Astrocyte of the spinal cord (primary cell): ENCODE measurements around the gene ANKEF1.

Experiments used
- DNase-seq: peaks from one replicate; pipeline ENCODE4 v3.0.0; 2011; ENCODE audit warnings: low read depth, low spot score
- H3K4me3 ChIP-seq: 2 replicates; pipeline ENCODE4 v1.5.1; 2011; ENCODE audit warnings: low read depth, mild to moderate bottlenecking, low read length, moderate library complexity
- CTCF ChIP-seq: IDR thresholded peaks from 2 replicates; pipeline ENCODE4 v1.5.1; 2012; ENCODE audit warnings: low read depth, mild to moderate bottlenecking, low read length, inconsistent platforms
- in situ Hi-C: cut with HindIII; loops from 2 replicates; pipeline ENCODE4 v1.10.0; 2017; ENCODE audit warnings: low sequenced_read_pairs

The ANKEF1 gene

GRCh38 chr20:10006447-10007090 is 28.2 kb upstream of the ANKEF1 start:
- no peak for TF ChIP-seq CTCF
- no peak overlapping the region for H3K4me3 ChIP-seq
- in situ Hi-C loops: no loop called here
- no peak for DNase-seq

GRCh38 chr20:10007158-10007557 is 27.6 kb upstream of the ANKEF1 start:
- DNase-seq: no peak
- in situ Hi-C loops: no loop called here
- H3K4me3 ChIP-seq: no peak overlapping the region
- TF ChIP-seq CTCF: no peak

- no peak overlapping the region for H3K4me3 ChIP-seq
- no peak for TF ChIP-seq CTCF
- DNase-seq: no peak
- in situ Hi-C loops: no loop called here
Measured at GRCh38 chr20:10007747-10008146, 27.0 kb upstream of the ANKEF1 start.

- TF ChIP-seq CTCF: no peak
- no peak overlapping the region for H3K4me3 ChIP-seq
- in situ Hi-C loops: no loop called here
- DNase-seq: no peak
Measured at GRCh38 chr20:10012464-10012863, 22.3 kb upstream of the ANKEF1 start.

GRCh38 chr20:10014431-10014830 is 20.4 kb upstream of the ANKEF1 start:
- in situ Hi-C loops: no loop called here
- DNase-seq: no peak
- no peak overlapping the region for H3K4me3 ChIP-seq
- no peak for TF ChIP-seq CTCF

GRCh38 chr20:10020937-10021336 is 13.8 kb upstream of the ANKEF1 start:
- DNase-seq: no peak
- no peak overlapping the region for H3K4me3 ChIP-seq
- TF ChIP-seq CTCF: no peak
- in situ Hi-C loops: no loop called here
